Measurements from ENCODE around the gene DAPK2. TPM values are rescaled to one million over a fixed set of nuclear protein-coding genes. Genes with fewer than 3 reads are reported as not detected.
A peak's percentile ranks its signal among the peaks of the same experiment; 100 is the strongest.

DAPK2 gene
- total and polyA plus RNA-seq, 2 experiments from 2014 or later: 5.8 to 7.5 TPM

DNA sequence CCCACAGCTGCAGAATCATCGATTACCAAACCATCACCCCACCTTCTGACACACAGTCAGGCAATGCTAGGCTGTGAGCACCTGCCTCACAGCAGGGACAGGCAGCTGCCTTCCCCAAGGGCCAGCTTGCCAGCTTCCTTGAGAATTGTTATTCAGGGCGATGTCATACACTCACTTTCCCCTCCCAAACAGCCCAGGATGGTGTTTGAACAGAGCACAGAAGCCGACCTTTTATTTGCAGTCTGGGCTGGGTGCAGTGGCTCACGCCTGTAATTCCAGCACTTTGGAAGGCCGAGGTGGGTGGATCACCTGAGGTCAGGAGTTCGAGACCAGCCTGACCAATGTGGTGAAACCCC is 128.0 kb downstream of the DAPK2 start:
- no peaks in the 10 kb centered on the region for H3K9me2 ChIP-seq (ENCODE audit: insufficient read depth)
- no peak overlapping the region for H3K4me2 ChIP-seq (ENCODE audit: unreplicated experiment)
- H3K36me3 ChIP-seq (ENCODE audit: low read depth): no peaks in the 10 kb centered on the region
- no peak overlapping the region for H3K27ac ChIP-seq
- H3K79me2 ChIP-seq (ENCODE audit: insufficient read depth): no peaks in the 10 kb centered on the region
- no peak overlapping the region for H2AFZ ChIP-seq
- no peak overlapping the region for H3K9ac ChIP-seq
- 0 out of 2 replicates have a peak, but pooled peaks cover 3% of the 10 kb centered on the region for H3K4me1 ChIP-seq (ENCODE audit: insufficient read depth)
- in situ Hi-C loops (cut with MboI): no loop called here
- no peaks in the 10 kb centered on the region for H4K20me1 ChIP-seq (ENCODE audit: insufficient read depth)
- H3K9me3 ChIP-seq (ENCODE audit: low read depth): no peaks in the 10 kb centered on the region
- no peak overlapping the region for H3K4me3 ChIP-seq
- no peaks in the 10 kb centered on the region for H3F3A ChIP-seq (ENCODE audit: insufficient read depth)
- TF ChIP-seq EZH2phosphoT487 (IDR thresholded peaks at IDR 0.05; ENCODE audit: insufficient read depth, low read depth) (no peak), EZH2 (IDR thresholded peaks at IDR 0.05; ENCODE audit: insufficient read depth, poor library complexity, severe bottlenecking) (no peak)
- WGBS, 2 experiments (ENCODE audit: low coverage in 1 of 2, low lambda C conversion rate in 2 of 2, missing lambda C conversion rate in 2 of 2): 85 to 91% methylated on average over 6 of the region's 6 CpGs
- H3K27me3 ChIP-seq (replicated peaks; ENCODE audit: insufficient read depth): no peaks in the 10 kb centered on the region
- no peak for DNase-seq

DNA sequence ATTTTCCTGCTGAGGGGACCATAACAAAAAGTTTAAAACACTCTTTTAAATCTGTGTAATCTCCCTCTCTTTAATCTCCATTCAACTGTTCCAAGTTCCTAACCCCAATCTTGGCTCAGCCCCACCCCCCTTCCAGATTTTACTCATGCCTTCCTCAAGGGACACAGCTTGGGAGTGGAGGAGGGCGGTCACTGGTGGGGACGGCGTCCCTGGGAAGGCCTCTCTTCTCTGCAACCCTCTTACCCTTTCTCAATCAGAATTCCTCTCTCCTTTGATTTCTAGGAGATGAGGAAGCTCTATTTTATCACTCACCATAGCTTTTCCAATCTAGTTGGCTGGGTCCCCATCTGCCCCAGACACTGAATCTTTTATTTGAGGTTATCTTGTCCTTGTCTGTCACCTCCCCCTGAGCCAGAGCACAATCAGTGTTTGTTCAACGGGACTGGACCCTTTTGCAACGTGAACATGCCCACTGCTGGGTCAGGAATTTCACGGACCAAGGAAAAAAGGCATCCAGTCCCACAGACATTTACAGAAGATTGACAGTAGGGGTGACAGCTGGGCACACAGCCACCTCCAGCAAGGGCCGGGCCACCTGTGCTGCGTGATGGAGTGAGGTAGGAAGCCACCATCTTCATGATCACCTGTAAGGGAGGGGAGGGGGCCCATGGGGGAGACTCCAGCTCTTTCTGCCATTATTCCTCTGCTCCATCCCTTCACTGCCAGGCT is 128.5 kb downstream of the DAPK2 start:
- H3K4me2 ChIP-seq (ENCODE audit: unreplicated experiment): no peak overlapping the region
- H3F3A ChIP-seq (ENCODE audit: insufficient read depth): no peaks in the 10 kb centered on the region
- H3K79me2 ChIP-seq (ENCODE audit: insufficient read depth): no peaks in the 10 kb centered on the region
- TF ChIP-seq EZH2 (IDR thresholded peaks at IDR 0.05; ENCODE audit: insufficient read depth, poor library complexity, severe bottlenecking) (no peak), EZH2phosphoT487 (IDR thresholded peaks at IDR 0.05; ENCODE audit: insufficient read depth, low read depth) (no peak)
- H2AFZ ChIP-seq: no peak overlapping the region
- no peak overlapping the region for H3K9ac ChIP-seq
- no peaks in the 10 kb centered on the region for H3K27me3 ChIP-seq (replicated peaks; ENCODE audit: insufficient read depth)
- in situ Hi-C loops (cut with MboI): no loop called here
- WGBS, 2 experiments (ENCODE audit: low coverage in 1 of 2, low lambda C conversion rate in 2 of 2, missing lambda C conversion rate in 2 of 2): 97 to 98% methylated on average over 8 of the region's 8 CpGs
- no peaks in the 10 kb centered on the region for H3K9me2 ChIP-seq (ENCODE audit: insufficient read depth)
- no peaks in the 10 kb centered on the region for H4K20me1 ChIP-seq (ENCODE audit: insufficient read depth)
- H3K4me3 ChIP-seq: no peak overlapping the region
- no peaks in the 10 kb centered on the region for H3K9me3 ChIP-seq (ENCODE audit: low read depth)
- no peak for DNase-seq
- H3K36me3 ChIP-seq (ENCODE audit: low read depth): no peaks in the 10 kb centered on the region
- no peak overlapping the region for H3K27ac ChIP-seq
- H3K4me1 ChIP-seq (ENCODE audit: insufficient read depth): 0 out of 2 replicates have a peak, but pooled peaks cover 3% of the 10 kb centered on the region

DNA sequence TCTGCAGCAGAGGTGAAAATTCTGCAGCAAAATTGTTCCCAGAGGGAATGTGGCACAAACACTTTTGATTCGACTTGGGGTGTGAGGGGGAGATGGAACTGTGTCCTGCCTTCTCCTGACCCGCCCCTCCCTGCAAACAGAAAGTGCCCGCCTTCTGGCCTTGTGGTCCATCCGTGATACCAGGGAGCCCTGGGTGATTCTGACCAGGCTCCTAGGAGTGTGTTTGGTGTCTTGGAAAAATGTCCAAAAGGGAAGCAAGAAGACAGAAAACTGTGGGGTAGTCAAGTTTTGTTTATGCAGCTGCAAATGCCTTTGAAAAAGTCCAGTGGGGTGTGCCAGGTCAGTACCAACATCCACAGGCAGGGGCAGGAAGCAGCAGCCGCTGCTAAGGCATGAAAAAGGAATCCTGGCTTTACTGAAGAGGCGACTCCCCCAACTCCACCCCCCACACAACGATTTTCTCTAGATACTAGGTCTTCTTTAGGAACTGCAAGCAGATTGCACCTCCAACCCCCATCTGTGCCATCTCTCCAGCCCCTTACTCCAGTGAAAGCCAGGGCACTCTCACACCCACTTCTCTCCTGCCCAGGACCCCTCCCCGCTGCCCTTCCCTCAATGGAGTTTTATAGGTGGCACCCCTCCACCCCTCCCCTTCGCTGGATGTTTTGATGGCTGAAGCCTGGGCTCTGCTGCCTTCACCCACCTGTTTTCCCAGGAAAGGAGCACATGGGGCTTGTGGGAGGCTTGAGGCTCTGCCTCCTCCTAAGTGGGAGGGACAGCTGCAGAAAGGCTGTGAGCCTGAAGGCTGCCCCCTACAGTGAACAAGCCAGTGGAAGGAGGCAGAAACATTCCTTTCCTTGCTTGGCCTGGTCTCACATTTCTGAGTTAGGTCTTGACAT is 130.2 kb downstream of the DAPK2 start:
- TF ChIP-seq EZH2 (IDR thresholded peaks at IDR 0.05; ENCODE audit: insufficient read depth, poor library complexity, severe bottlenecking) (no peak), EZH2phosphoT487 (IDR thresholded peaks at IDR 0.05; ENCODE audit: insufficient read depth, low read depth) (no peak)
- no peaks in the 10 kb centered on the region for H3K36me3 ChIP-seq (ENCODE audit: low read depth)
- H3K4me2 ChIP-seq (ENCODE audit: unreplicated experiment): no peak overlapping the region
- H3K9me3 ChIP-seq (ENCODE audit: low read depth): no peaks in the 10 kb centered on the region
- no peaks in the 10 kb centered on the region for H3F3A ChIP-seq (ENCODE audit: insufficient read depth)
- H3K27me3 ChIP-seq (replicated peaks; ENCODE audit: insufficient read depth): no peaks in the 10 kb centered on the region
- peak; percentile 58 for DNase-seq
- no peaks in the 10 kb centered on the region for H3K79me2 ChIP-seq (ENCODE audit: insufficient read depth)
- no peak overlapping the region for H3K27ac ChIP-seq
- no peak overlapping the region for H3K4me3 ChIP-seq
- H3K4me1 ChIP-seq (ENCODE audit: insufficient read depth): 0 out of 2 replicates have a peak, but pooled peaks cover 3% of the 10 kb centered on the region
- H3K9ac ChIP-seq: no peak overlapping the region
- H3K9me2 ChIP-seq (ENCODE audit: insufficient read depth): no peaks in the 10 kb centered on the region
- H4K20me1 ChIP-seq (ENCODE audit: insufficient read depth): no peaks in the 10 kb centered on the region
- in situ Hi-C loops (cut with MboI): no loop called here
- 67 to 76% methylated on average over 9 of the region's 9 CpGs for WGBS, 2 experiments (ENCODE audit: low coverage in 1 of 2, low lambda C conversion rate in 2 of 2, missing lambda C conversion rate in 2 of 2)
- H2AFZ ChIP-seq: no peak overlapping the region

DNA sequence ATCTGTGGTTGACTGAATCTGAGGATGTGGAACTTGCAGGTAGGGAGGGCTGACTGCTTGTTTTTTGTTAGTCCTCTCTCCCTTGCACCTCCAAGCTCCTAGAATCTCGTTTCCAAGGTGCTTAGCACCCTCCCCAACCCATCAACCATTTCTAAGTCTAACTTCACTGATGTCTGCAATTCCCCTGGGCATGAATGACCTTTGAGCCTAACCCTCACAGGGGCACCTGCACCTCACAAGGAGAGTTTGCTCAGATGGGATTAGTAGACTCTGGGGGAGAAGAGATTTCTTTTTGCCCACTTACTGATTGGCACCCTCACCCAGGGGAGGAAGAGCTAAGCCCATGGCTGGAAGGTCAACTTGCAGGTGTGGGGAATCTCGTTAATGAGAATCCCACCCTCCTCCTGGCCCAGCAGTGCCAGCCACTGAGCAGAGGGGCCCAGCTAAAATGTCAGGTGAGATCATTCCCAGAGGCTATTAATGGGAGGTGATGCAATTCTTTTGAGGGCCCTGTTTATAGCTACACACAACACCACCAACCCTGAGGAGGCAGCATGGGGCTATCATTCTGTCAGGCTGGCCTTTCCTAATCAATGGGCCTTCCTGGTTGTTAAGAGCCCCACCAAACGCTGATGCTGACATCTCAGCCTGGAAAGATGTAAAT is 130.9 kb downstream of the DAPK2 start:
- H4K20me1 ChIP-seq (ENCODE audit: insufficient read depth): no peaks in the 10 kb centered on the region
- no peaks in the 10 kb centered on the region for H3K36me3 ChIP-seq (ENCODE audit: low read depth)
- no peaks in the 10 kb centered on the region for H3F3A ChIP-seq (ENCODE audit: insufficient read depth)
- in situ Hi-C loops (cut with MboI): no loop called here
- no peaks in the 10 kb centered on the region for H3K9me3 ChIP-seq (ENCODE audit: low read depth)
- peaks cover 5% of the 10 kb centered on the region for H3K4me1 ChIP-seq (ENCODE audit: insufficient read depth)
- no peaks in the 10 kb centered on the region for H3K27me3 ChIP-seq (replicated peaks; ENCODE audit: insufficient read depth)
- TF ChIP-seq EZH2 (IDR thresholded peaks at IDR 0.05; ENCODE audit: insufficient read depth, poor library complexity, severe bottlenecking) (no peak), EZH2phosphoT487 (IDR thresholded peaks at IDR 0.05; ENCODE audit: insufficient read depth, low read depth) (no peak)
- no peaks in the 10 kb centered on the region for H3K79me2 ChIP-seq (ENCODE audit: insufficient read depth)
- no peak for DNase-seq
- no peaks in the 10 kb centered on the region for H3K9me2 ChIP-seq (ENCODE audit: insufficient read depth)
- no peak overlapping the region for H3K4me3 ChIP-seq
- no peak overlapping the region for H3K27ac ChIP-seq
- no peak overlapping the region for H3K9ac ChIP-seq
- 86 to 91% methylated on average over 3 of the region's 3 CpGs for WGBS, 2 experiments (ENCODE audit: low coverage in 1 of 2, low lambda C conversion rate in 2 of 2, missing lambda C conversion rate in 2 of 2)
- no peak overlapping the region for H3K4me2 ChIP-seq (ENCODE audit: unreplicated experiment)
- no peak overlapping the region for H2AFZ ChIP-seq

All from GM23248 (cell line).